Muscle of leg (tissue), 11 donors: ENCODE results near the gene CEP112. TPM values are rescaled to one million over a fixed set of nuclear protein-coding genes. Genes with fewer than 3 reads are reported as not detected.

Experiments used
- DNase-seq: peaks from one replicate; pipeline ENCODE4 v3.0.0; 2013
- H3K27ac ChIP-seq: one replicate; pipeline ENCODE4 v1.5.1; 2013; ENCODE audit warnings: mild to moderate bottlenecking, low read length, control low read depth
- H3K27me3 ChIP-seq: one replicate; pipeline ENCODE4 v1.6.1; 2013; ENCODE audit warnings: low read length; ENCODE audit not compliant: control insufficient read depth, insufficient read depth
- H3K36me3 ChIP-seq: one replicate; pipeline ENCODE4 v1.6.1; 2013; ENCODE audit warnings: low read length; ENCODE audit not compliant: control insufficient read depth, insufficient read depth
- H3K4me1 ChIP-seq: one replicate; pipeline ENCODE4 v1.6.1; 2013; ENCODE audit warnings: low read length; ENCODE audit not compliant: control insufficient read depth, insufficient read depth
- H3K4me3 ChIP-seq: one replicate; pipeline ENCODE4 v1.5.1; 2013; ENCODE audit warnings: low read length, control low read depth
- H3K9me3 ChIP-seq: replicated peaks from 2 replicates; pipeline ENCODE4 v1.6.1; 2013; ENCODE audit warnings: low read depth, low read length; ENCODE audit not compliant: control insufficient read depth
- WGBS: methylation state at CpG from one replicate; pipeline ENCODE4 v1.1.5; 2013; ENCODE audit warnings: missing lambda C conversion rate; ENCODE audit not compliant: insufficient coverage; 5-methylcytosine and 5-hydroxymethylcytosine counted together
- polyA plus RNA-seq, 8 donors: library from polyadenylated mRNA; unstranded; fragments of 120-200 nt; gene quantifications; one replicate each; pipeline versions ENCODE4 v1.2.1 to v1.2.3, GENCODE V29; 2013; ENCODE audit warnings: inconsistent platforms in 1 of 8, low replicate concordance in 1 of 8; ENCODE audit not compliant: insufficient read length in 8 of 8, insufficient read depth in 1 of 8
- total RNA-seq: library from RNA; stranded (reverse); fragments of 120-200 nt; gene quantifications from one replicate; pipeline ENCODE4 v1.2.4, GENCODE V29; 2013

CEP112 gene
- total and polyA plus RNA-seq, 9 donors = 11.4 to 19.0 (median 14.8) TPM

DNA sequence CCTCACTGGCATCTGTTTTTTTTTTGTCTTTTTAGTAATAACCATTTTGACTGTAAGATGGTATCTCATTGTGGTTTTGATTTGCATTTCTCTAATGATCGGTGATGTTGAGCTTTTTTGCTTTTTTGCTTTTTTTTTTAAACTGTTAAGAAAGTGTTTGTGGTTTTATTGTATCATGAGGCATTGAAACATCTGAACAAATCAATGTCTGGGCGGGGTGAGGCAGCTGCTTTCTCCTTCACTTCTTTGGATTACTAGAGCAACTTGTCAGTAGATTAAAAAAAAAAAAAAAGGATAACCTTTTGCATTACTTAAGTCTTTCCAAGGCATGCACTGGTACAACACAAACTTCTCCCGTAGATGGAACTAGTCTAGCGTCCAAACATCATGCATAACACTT is 191.7 kb downstream of the CEP112 start:
- 100% methylated on average over 2 of the region's 4 CpGs for WGBS
- Histone ChIP-seq H3K4me3 (no peak overlapping the region), H3K27ac (no peak overlapping the region), H3K4me1 (no peaks in the 10 kb centered on the region), H3K27me3 (no peaks in the 10 kb centered on the region), H3K9me3 (no peaks in the 10 kb centered on the region), H3K36me3 (peaks cover 3% of the 10 kb centered on the region)
- DNase-seq = no peak

DNA sequence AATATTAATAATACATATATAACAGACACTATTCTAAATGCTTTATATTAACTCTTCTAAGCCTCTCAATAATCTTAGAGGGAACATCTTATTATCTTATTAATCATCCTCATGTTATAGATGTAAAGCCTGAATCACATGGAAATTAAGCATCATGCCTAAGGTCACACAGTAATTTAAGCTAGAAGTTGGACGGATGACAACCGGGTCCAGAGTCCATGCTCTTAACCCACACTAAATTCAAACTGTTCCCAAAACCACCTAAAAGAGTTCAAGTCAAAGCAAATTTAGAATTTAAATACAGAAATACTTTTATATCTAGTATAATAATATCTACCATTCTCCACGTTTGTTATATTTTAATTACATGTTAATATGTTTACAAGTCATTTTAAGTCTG is 193.3 kb downstream of the CEP112 start:
- Histone ChIP-seq H3K27me3 (no peaks in the 10 kb centered on the region), H3K4me1 (no peaks in the 10 kb centered on the region), H3K27ac (no peak overlapping the region), H3K9me3 (no peaks in the 10 kb centered on the region), H3K36me3 (peaks cover 3% of the 10 kb centered on the region), H3K4me3 (no peak overlapping the region)
- no CpG with 5 or more reads among the region's 3 CpGs for WGBS
- DNase-seq = no peak

DNA sequence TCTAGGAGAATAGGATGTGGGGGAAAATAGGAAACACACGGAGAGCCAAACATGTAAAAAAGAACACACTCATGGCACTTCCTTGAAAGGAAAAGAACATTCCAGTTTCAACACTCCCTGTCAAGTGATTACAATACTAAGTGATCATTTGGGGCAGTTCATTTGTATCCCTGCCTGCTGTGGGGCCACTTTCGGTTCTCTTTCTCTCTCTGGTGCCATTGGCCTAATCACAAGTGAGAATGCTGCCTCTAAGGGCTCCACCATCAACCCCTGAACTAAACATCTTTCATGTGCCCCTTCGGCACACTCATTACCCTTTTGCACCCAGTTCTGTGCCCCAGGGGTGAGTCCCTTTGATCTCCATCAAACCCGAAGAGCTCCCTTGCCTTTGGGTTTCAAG is 197.3 kb downstream of the CEP112 start:
- DNase-seq = no peak
- Histone ChIP-seq H3K9me3 (no peaks in the 10 kb centered on the region), H3K27me3 (no peaks in the 10 kb centered on the region), H3K36me3 (no peaks in the 10 kb centered on the region), H3K4me1 (no peaks in the 10 kb centered on the region), H3K27ac (no peak overlapping the region), H3K4me3 (no peak overlapping the region)
- 71% methylated on average over 3 of the region's 4 CpGs for WGBS

DNA sequence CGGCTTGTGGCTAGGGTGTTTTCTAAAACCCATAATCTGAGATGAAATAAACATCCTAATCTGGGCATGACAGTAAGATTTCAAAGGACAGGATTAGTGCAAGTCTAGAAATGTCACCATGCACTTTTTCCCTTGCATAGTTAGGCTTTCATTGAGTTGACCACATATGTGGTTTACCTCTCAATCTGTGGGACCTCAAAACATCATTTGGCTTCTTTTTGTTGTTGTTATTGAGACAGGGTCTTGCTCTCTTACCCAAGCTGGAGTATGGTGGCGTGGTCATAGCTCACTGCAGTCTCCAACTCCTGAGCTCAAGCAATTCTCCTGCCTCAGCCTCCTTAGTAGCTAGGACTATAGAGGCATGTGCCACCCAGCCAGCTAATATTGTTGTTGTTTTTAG is 197.8 kb downstream of the CEP112 start:
- no peak overlapping the region for H3K4me3 ChIP-seq
- H3K36me3 ChIP-seq = no peaks in the 10 kb centered on the region
- H3K27ac ChIP-seq = no peak overlapping the region
- no peaks in the 10 kb centered on the region for H3K4me1 ChIP-seq
- no CpG with 5 or more reads among the region's 2 CpGs for WGBS
- no peaks in the 10 kb centered on the region for H3K27me3 ChIP-seq
- H3K9me3 ChIP-seq = no peaks in the 10 kb centered on the region
- DNase-seq = no peak

DNA sequence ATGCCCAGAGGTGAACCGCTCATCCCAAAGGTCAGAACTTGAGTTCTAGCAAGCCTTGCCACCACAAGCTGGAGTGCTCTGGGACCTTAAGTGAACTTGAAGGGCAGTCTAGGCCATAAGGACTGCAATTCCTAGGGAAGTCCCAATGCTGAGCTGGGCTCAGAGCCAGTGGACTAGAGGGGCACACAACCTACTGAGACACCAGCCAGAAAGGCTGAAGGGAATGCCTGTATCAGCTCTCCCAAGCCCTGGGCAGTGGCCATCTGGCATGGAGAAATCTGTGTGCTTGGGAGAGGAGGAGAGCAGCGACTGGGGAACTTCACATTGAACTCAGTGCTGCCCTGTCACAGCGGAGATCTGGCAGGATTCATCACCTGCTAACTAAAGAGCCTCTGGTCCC is 201.3 kb downstream of the CEP112 start:
- Histone ChIP-seq H3K27me3 (no peaks in the 10 kb centered on the region), H3K9me3 (peaks cover 9% of the 10 kb centered on the region), H3K4me3 (no peak overlapping the region), H3K4me1 (no peaks in the 10 kb centered on the region), H3K36me3 (no peaks in the 10 kb centered on the region), H3K27ac (no peak overlapping the region)
- no peak for DNase-seq
- WGBS = 100% methylated on average over 1 of the region's 3 CpGs

DNA sequence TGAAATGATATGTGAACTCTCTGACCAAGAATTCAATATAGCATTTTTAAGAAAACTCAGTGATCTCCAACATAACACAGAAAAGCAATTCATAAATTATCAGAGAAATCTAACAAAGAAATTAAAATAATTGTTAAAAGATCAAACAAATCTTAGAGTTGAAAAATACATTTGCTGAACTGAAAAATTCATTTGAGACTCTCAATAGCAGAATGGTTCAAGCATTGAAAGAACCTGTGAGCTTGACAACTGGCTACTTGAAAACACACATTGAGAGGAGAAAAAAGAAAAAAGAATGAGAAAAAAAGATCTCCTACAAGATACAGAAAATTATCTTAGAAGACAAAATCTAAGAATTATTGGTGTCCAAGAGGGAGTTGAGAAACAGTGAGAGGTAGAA is 203.5 kb downstream of the CEP112 start:
- Histone ChIP-seq H3K4me3 (no peak overlapping the region), H3K27me3 (no peaks in the 10 kb centered on the region), H3K9me3 (peaks cover 9% of the 10 kb centered on the region), H3K36me3 (no peaks in the 10 kb centered on the region), H3K27ac (no peak overlapping the region), H3K4me1 (no peaks in the 10 kb centered on the region)
- DNase-seq = no peak

DNA sequence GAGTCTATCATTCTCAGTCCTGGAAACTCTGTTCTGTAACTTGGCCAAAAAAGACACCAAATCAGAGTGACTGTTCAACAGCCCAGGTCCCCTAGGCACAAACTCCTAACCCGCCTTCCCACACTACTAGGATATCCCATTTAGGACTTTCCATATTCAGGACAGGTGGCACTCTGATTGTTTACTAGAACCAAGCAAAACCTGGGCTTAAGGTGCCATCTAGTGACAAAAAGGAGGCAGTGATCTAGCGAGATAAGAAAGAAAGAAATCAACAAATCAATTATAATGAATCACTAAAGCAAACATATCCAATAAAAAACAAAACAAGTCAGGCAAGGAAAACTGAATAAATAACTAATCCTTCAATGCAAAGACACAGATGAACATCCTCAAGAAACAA is 203.9 kb downstream of the CEP112 start:
- no peaks in the 10 kb centered on the region for H3K4me1 ChIP-seq
- no peaks in the 10 kb centered on the region for H3K27me3 ChIP-seq
- H3K4me3 ChIP-seq = no peak overlapping the region
- no peaks in the 10 kb centered on the region for H3K36me3 ChIP-seq
- WGBS = no CpG with 5 or more reads among the region's 2 CpGs
- no peak overlapping the region for H3K27ac ChIP-seq
- peaks cover 9% of the 10 kb centered on the region for H3K9me3 ChIP-seq
- no peak for DNase-seq

DNA sequence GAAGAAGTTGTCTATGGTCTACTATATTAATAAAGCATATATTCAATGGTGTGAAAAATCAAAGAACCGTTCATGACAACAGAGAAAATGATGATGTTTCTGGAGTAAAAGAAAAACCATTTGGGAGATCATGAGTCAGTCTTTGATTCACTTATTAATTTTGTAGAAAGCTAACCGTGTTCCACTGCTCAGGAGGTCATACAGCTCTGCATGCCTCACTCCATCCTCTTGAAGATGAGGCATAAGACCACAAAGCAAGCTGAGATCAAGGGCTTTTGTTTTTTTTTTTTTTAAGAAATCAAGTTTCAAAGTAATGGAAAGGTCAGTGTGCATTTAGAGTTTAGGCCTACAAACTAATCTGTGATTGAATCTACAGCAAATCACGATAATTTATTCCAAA is 206.4 kb downstream of the CEP112 start:
- WGBS = no CpG with 5 or more reads among the region's 3 CpGs
- DNase-seq = no peak

DNA sequence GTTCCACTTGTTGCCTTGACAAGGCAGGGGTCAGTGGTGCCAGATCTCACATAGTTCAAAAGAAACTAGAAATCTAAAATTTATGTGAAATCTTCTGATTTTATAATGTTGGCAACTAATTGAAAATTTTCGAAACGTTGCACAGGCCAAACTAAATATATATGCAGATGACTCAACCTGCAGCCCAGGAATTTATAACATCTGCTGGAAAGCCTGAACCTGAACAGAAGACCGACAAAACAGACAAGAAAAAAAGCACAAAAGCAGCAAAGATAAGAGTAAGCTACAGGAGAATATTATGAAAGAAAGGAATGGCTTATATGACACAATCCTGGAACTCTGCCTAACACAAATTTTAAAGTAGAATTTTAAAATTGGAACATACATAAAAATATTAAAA is 207.6 kb downstream of the CEP112 start:
- H3K27me3 ChIP-seq = no peaks in the 10 kb centered on the region
- H3K27ac ChIP-seq = no peak overlapping the region
- no peak for DNase-seq
- no peaks in the 10 kb centered on the region for H3K4me1 ChIP-seq
- H3K9me3 ChIP-seq = peaks cover 9% of the 10 kb centered on the region
- no peaks in the 10 kb centered on the region for H3K36me3 ChIP-seq
- no peak overlapping the region for H3K4me3 ChIP-seq
- no CpG with 5 or more reads among the region's 3 CpGs for WGBS

More for the DNA sequence above, 206.4 kb downstream of the CEP112 start:
- no peak overlapping the region for H3K4me3 ChIP-seq
- no peak overlapping the region for H3K27ac ChIP-seq
- H3K4me1 ChIP-seq = no peaks in the 10 kb centered on the region
- peaks cover 9% of the 10 kb centered on the region for H3K9me3 ChIP-seq
- H3K36me3 ChIP-seq = no peaks in the 10 kb centered on the region
- H3K27me3 ChIP-seq = no peaks in the 10 kb centered on the region

DNA sequence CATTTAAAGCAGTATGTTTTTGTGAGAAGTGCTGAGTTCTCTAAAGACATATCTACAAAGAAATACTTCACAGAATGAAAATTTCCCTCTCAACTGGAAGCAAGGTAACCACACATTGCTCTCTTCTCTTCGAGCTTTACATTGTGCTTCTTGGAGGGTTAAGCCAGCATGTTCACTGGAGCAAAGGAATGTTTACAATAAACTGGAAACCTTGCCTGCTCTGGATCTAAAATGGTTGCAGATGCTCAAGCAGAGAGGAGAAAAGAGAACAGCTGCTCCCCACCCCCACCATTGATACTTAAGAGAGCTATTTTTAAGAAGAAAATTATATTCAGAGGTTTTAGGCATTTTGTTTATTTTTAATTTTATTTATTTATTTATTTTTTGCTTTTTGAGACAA is 213.1 kb downstream of the CEP112 start:
- peak; percentile 84 for DNase-seq
- Histone ChIP-seq H3K9me3 (no peaks in the 10 kb centered on the region), H3K4me3 (no peak overlapping the region), H3K27ac (no peak overlapping the region), H3K4me1 (peaks cover 6% of the 10 kb centered on the region), H3K36me3 (peaks cover 2% of the 10 kb centered on the region), H3K27me3 (no peaks in the 10 kb centered on the region)
- no CpG with 5 or more reads among the region's 1 CpG for WGBS

DNA sequence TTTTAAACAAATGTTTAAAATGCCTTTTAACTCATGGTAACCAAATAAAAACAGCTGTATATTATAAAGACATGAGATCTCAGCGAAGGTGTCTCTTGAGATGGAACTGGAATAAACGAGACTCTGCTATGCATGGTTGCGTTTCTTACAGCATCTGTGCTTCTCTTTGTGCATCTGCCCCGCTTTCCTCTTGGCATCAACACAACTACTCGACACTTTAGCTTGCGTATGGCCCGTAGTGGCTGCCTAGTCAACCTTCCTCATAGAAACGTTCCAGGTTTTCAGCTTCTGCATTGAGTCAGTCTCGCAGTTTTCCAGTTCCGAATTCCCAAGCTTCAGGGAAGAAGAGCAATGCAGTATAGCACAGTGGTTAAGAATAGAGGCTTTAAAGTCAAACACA is 214.9 kb downstream of the CEP112 start:
- Histone ChIP-seq H3K27ac (peak overlapping the region; percentile 65), H3K4me1 (peaks cover 6% of the 10 kb centered on the region), H3K4me3 (no peak overlapping the region), H3K9me3 (no peaks in the 10 kb centered on the region), H3K36me3 (peaks cover 2% of the 10 kb centered on the region), H3K27me3 (no peaks in the 10 kb centered on the region)
- 35% methylated on average over 8 of the region's 10 CpGs for WGBS
- peak; percentile 96 for DNase-seq
